Measurements from ENCODE around the gene LLPH. TPM values are rescaled to one million over a fixed set of nuclear protein-coding genes. Genes with fewer than 3 reads are reported as not detected.

LLPH gene
- total and polyA plus RNA-seq, 2 of the 13 experiments (the other 11 are each of a cell fraction or from before 2014, with no cell fraction given), result 4.2 to 25.6 TPM

DNA sequence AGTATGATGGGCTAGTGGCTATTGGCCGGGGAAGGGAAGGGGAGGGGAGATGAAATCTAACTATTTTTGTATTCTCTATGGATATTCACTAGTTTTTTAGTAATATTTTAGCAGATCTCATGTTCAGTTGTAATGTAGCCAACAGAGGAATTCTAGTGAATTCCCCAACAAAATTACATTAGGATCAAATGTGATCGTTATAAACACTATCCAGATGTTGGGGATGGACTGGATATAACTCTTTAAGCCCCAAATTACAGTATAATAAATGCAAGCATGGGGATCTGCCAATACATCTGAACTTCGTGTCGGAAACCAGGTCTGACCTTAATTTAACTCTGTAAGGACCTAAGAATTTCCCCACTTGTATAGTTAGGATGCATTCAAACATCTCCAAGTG, 21.5 kb downstream of the LLPH start:
- Histone ChIP-seq H3K4me3 (replicated peaks in 1 of 3; ENCODE audit: insufficient read depth in 1 of 3, low read depth in 2 of 3, low read length in 3 of 3) (no peak overlapping the region), H3K36me3 (replicated peaks in 1 of 2; ENCODE audit: control insufficient read depth in 1 of 2, insufficient read depth in 2 of 2, low read length in 2 of 2) (no peaks in the 10 kb centered on the region), H3K79me2 (ENCODE audit: insufficient read depth, low read length) (no peaks in the 10 kb centered on the region), H3K9ac (ENCODE audit: insufficient read depth, low read depth, low read length) (no peak overlapping the region), H3K27ac (ENCODE audit: extremely low read length, insufficient read depth, low read length) (no peak overlapping the region), H3K27me3 (ENCODE audit: control insufficient read depth in 1 of 2, insufficient read depth in 2 of 2, low read length in 2 of 2) (no peaks in the 10 kb centered on the region), H4K20me1 (ENCODE audit: insufficient read depth, low read length) (no peaks in the 10 kb centered on the region), H3K9me3 (ENCODE audit: low read length) (no peaks in the 10 kb centered on the region), H3K4me2 (ENCODE audit: low read depth, low read length) (no peak overlapping the region), H2AFZ (ENCODE audit: low read length) (no peak overlapping the region), H3K4me1 (ENCODE audit: insufficient read depth, low read length) (peaks cover 12% of the 10 kb centered on the region)
- ATAC-seq (no peak), DNase-seq (ENCODE audit: low spot score) (no peak), FAIRE-seq (no peak)
- ChIA-PET POLR2A (no interaction called here), CTCF (ENCODE audit: low intra/inter-chr PET ratio, low total read pairs) (no interaction called here)
- WGBS (ENCODE audit: low lambda C conversion rate), result 46% methylated on average over 4 of the region's 4 CpGs
- BruUV-seq (replicated peaks), result no TSS peak
- intact Hi-C loops (cut with micrococcal nuclease; ENCODE audit: unreplicated experiment), result no loop called here
- TF ChIP-seq MYC (CRISPR knock-in tag; IDR thresholded peaks at IDR 0.05; ENCODE audit: borderline replicate concordance), result no peak
- no peak for TF ChIP-seq POGZ (CRISPR knock-in tag; IDR thresholded peaks at IDR 0.05)
- TF ChIP-seq ATF7-NPFF (CRISPR knock-in tag; IDR thresholded peaks at IDR 0.05; ENCODE audit: low read depth), result no peak
- TF ChIP-seq KAT7 (CRISPR knock-in tag; IDR thresholded peaks at IDR 0.05; ENCODE audit: borderline replicate concordance), result no peak
- TF ChIP-seq, protein P1, sequence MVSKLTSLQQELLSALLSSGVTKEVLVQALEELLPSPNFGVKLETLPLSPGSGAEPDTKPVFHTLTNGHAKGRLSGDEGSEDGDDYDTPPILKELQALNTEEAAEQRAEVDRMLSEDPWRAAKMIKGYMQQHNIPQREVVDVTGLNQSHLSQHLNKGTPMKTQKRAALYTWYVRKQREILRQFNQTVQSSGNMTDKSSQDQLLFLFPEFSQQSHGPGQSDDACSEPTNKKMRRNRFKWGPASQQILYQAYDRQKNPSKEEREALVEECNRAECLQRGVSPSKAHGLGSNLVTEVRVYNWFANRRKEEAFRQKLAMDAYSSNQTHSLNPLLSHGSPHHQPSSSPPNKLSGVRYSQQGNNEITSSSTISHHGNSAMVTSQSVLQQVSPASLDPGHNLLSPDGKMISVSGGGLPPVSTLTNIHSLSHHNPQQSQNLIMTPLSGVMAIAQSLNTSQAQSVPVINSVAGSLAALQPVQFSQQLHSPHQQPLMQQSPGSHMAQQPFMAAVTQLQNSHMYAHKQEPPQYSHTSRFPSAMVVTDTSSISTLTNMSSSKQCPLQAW (CRISPR knock-in tag; IDR thresholded peaks at IDR 0.05), result no peak
- no peak for TF ChIP-seq ZFP41 (CRISPR knock-in tag; IDR thresholded peaks at IDR 0.05; ENCODE audit: borderline replicate concordance)
- TF ChIP-seq ZMYM4 (CRISPR knock-in tag; IDR thresholded peaks at IDR 0.05), result no peak
- no peak for TF ChIP-seq KDM6A (CRISPR knock-in tag; IDR thresholded peaks at IDR 0.05; ENCODE audit: low read depth)
- TF ChIP-seq, protein P2, sequence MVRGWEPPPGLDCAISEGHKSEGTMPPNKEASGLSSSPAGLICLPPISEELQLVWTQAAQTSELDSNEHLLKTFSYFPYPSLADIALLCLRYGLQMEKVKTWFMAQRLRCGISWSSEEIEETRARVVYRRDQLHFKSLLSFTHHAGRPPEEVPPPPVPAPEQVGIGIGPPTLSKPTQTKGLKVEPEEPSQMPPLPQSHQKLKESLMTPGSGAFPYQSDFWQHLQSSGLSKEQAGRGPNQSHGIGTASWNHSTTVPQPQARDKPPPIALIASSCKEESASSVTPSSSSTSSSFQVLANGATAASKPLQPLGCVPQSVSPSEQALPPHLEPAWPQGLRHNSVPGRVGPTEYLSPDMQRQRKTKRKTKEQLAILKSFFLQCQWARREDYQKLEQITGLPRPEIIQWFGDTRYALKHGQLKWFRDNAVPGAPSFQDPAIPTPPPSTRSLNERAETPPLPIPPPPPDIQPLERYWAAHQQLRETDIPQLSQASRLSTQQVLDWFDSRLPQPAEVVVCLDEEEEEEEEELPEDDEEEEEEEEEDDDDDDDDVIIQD (CRISPR knock-in tag; IDR thresholded peaks at IDR 0.05; ENCODE audit: low read depth), result no peak
- no peak for TF ChIP-seq DMAP1 (CRISPR knock-in tag; IDR thresholded peaks at IDR 0.05)
- TF ChIP-seq, protein P3, sequence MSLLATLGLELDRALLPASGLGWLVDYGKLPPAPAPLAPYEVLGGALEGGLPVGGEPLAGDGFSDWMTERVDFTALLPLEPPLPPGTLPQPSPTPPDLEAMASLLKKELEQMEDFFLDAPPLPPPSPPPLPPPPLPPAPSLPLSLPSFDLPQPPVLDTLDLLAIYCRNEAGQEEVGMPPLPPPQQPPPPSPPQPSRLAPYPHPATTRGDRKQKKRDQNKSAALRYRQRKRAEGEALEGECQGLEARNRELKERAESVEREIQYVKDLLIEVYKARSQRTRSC (CRISPR knock-in tag; IDR thresholded peaks at IDR 0.05; ENCODE audit: low read depth), result no peak
- TF ChIP-seq MBD4 (IDR thresholded peaks at IDR 0.05; ENCODE audit: borderline replicate concordance, low read length), result no peak
- TF ChIP-seq ZFP90 (CRISPR knock-in tag; IDR thresholded peaks at IDR 0.05; ENCODE audit: borderline replicate concordance), result no peak
- TF ChIP-seq ZMYM3 (CRISPR knock-in tag; IDR thresholded peaks at IDR 0.05), result no peak
- TF ChIP-seq, protein P4, sequence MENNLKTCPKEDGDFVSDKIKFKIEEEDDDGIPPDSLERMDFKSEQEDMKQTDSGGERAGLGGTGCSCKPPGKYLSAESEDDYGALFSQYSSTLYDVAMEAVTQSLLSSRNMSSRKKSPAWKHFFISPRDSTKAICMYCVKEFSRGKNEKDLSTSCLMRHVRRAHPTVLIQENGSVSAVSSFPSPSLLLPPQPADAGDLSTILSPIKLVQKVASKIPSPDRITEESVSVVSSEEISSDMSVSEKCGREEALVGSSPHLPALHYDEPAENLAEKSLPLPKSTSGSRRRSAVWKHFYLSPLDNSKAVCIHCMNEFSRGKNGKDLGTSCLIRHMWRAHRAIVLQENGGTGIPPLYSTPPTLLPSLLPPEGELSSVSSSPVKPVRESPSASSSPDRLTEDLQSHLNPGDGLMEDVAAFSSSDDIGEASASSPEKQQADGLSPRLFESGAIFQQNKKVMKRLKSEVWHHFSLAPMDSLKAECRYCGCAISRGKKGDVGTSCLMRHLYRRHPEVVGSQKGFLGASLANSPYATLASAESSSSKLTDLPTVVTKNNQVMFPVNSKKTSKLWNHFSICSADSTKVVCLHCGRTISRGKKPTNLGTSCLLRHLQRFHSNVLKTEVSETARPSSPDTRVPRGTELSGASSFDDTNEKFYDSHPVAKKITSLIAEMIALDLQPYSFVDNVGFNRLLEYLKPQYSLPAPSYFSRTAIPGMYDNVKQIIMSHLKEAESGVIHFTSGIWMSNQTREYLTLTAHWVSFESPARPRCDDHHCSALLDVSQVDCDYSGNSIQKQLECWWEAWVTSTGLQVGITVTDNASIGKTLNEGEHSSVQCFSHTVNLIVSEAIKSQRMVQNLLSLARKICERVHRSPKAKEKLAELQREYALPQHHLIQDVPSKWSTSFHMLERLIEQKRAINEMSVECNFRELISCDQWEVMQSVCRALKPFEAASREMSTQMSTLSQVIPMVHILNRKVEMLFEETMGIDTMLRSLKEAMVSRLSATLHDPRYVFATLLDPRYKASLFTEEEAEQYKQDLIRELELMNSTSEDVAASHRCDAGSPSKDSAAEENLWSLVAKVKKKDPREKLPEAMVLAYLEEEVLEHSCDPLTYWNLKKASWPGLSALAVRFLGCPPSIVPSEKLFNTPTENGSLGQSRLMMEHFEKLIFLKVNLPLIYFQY (CRISPR knock-in tag; IDR thresholded peaks at IDR 0.05; ENCODE audit: borderline replicate concordance), result no peak
- in situ Hi-C loops (cut with HindIII; ENCODE audit: extremely low pct_ligation_motif_present, low pct_unique_long_range_greater_than_20kb), result loop anchor here (10.0 to 25.0 kb wide), 3 partner anchors 497 to 1222 kb away; no protein-coding TSS in a partner anchor
